ENCODE results near the gene SORL1-AS1.

The SORL1-AS1 gene

GRCh38 chr11:121476379-121477032 lies 23.7 kb upstream of the SORL1-AS1 start:
- no peak for DNase-seq

DNA sequence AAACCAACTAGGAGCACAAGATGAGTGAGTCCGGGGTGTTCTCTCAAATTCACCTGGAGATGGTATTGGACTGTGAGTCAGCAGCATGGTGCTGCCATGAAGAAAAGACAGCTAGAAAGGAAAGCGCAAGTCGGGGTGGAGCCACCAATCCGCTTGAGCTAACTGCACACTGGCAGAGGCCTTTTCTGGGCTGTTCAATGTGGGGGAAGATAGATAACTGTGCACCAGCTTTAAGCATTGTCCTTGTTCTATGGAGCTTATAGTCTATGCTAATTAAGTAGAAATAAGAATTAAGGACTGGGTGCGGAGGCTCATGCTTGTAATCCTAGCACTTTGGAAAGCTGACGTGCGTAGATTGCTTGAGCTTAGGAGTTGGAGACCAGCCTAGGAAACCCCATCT lies 21.9 kb upstream of the SORL1-AS1 start:
- DNase-seq = no peak

DNA sequence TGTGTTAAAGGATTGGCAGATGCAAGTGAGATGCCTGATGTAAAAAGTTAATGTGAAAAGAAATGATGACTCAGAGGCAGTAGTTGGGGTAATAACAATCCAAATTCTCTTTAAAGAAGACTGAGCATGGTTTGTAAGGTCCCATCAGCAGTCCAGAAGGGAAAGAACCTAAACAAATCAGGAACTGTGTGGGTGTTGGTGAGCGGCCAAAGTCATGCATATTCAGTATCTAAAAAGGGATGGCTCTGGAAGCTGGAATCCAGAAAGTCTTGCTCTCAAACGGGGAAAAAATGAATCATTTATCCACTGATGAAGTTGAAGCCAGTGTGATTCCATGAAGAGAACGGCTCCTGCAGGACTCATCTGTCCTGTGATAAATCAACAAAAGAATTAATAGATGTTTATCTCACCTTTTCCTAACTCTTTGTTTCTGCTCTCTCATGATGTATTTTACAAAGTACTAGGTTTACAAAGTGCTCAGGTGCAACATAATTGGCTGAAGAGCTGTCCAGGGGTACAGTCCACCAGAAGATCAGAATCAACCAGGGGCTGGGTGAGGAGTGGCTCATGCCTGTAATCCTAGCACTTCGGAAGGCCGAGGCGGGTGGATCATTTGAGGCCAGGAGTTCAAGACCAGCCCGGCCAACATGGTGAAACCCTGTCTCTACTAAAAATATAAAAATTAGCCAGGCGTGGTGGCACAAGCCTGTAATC lies 20.5 kb upstream of the SORL1-AS1 start:
- DNase-seq = no peak

GRCh38 chr11:121472312-121472711 lies 19.5 kb upstream of the SORL1-AS1 start:
- DNase-seq = no peak

DNA sequence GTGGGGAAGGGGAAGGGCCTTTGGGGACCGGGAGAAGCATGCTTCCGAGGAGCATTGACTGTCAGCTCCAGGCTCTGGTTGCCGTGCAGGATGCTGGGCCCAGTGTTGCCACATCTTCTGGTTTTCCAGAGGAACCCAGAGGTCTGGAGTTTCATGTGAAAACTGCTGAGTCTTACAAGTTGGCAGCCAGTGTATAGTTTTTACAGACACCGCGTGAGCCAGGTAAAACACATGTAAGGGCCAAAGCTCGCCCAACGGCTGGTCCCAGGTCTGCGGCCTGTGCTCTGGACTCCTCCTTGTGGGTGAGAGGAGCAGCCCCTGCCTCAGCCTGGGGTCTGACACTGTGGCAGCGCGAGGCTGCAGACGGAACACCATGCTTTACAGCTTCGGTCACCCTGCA lies 18.4 kb upstream of the SORL1-AS1 start:
- DNase-seq = no peak

GRCh38 chr11:121469910-121470309 lies 17.1 kb upstream of the SORL1-AS1 start:
- DNase-seq = no peak

DNA sequence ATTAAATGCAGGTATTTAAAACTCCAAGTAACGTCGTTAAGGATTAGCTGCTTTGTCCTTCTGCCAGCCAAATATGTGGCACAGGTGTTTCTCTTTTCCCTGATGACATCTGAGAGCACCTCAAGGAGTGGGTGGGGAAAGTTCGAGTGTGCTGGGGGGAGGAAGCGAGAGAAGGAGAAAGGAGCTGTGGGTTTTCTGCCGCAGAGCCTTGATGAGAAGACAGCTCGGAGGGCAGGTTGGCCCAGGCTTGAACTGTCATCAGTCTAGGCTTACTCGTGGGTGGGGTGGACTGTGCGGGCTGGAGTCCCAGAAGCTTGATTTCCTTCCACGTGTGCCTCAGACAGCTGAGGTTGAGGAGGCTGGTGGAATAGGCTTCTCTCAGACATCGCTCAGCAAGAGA lies 15.2 kb upstream of the SORL1-AS1 start:
- DNase-seq = no peak

- DNase-seq = no peak
These were observed 14.7 kb upstream of the SORL1-AS1 start for GRCh38 chr11:121467471-121467870.

DNA sequence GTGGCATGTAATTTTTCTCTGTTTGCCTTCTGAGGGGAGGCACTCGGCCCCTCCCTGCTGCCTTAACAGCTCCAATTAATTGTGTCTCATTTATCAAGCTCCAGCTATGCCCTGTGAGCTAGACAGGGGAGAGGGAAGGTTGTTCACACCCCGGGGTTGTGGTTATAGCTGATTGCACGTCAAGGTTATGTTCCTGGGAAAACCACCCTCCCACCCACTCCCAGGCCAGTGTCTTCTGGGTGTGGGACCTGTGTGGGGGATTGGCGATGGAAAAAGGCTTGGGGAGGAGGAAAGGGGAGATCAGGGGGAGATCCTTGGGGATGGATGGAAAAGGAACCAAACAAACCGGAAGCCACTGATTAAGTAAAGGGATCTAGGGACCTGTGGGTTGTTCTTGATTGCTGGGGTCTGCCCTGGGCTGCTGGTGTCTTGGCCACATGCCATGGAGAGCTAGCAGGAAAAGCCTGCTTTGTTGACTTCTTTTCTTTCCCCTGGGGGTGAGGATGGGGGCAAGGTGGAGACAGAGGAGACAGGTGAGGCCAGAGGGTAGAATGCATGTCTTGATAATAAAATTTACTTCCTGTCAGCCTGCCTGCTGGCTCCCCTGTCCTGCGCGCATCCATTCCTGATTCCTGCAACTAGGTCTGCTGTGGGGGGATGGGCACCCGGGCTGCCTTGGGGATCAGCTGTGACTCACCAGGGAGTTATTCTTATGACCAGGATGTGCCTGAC lies 13.5 kb upstream of the SORL1-AS1 start:
- DNase-seq = no peak

DNA sequence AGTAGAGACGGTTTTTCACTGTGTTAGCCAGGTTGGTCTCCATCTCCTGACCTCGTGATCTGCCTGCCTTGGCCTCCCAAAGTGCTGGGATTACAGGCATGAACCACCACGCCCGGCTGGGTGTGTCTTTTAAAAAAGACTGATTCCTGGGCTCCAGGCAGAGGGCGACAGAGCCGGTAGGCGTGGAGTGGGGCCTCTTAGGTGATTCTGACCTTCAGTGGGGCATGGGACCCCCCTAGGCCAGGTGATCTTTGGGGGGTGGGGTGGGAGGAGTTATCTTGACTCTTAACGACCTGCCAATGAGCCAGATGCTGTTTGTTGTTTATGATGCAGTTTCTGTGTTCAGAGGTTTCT lies 12.9 kb upstream of the SORL1-AS1 start:
- DNase-seq = no peak

- DNase-seq = no peak
These were observed 11.7 kb upstream of the SORL1-AS1 start for GRCh38 chr11:121464352-121464946.

DNA sequence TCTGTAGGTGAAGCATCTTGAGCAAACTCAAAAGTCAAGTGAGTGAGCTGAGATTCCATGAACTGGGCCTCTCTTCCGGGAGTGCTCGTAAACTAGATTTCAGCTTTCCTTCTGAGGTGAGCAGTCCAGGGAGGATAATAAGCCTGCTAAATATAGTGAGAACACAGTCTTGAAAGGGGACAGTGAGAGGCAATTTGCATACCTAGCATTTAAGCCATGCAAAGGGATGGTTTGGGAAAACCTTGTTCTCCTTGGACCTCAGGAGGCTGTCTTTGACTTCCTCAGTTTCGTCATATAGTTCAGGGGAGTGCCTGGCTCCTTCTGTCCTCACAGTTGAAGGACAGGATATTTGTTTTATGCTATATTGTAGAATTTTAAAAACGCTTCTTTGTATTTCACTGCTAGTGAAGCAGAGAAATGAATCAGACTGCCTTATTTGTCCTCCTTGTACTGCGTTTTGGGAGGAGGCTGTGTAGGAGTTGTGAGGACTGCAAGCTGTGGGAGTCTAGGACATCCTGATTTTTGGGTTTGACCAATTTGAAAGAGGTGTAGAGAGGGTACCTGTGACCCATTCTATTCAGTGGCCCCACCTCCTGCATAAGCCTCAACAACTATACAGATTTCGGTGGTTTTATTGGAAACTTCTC lies 11.0 kb upstream of the SORL1-AS1 start:
- DNase-seq = no peak

DNA sequence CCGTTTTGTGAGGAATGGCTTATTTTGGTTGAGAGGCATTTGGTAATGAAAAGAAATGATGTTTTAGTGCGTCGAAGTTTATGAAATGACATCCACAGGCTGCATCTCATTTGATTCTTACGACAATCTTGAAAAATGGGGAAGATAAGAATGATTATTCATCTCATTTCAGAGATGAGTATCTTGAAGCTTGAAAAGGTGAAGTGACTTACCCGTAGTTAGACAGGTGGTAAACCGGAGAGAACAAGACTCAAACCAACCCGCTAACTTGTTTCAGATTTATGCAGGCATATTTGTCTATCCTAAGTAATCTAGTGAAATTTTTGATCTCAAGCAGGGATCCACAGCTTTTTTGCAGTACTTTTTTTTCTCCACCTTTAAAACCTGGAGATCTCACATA lies 9.1 kb upstream of the SORL1-AS1 start:
- DNase-seq = no peak

- no peak for DNase-seq
These were observed 8.3 kb upstream of the SORL1-AS1 start for GRCh38 chr11:121460941-121461514.

- no peak for DNase-seq
These were observed 6.7 kb upstream of the SORL1-AS1 start for GRCh38 chr11:121459413-121460017.

GRCh38 chr11:121458551-121458950 lies 5.8 kb upstream of the SORL1-AS1 start:
- DNase-seq = no peak

DNA sequence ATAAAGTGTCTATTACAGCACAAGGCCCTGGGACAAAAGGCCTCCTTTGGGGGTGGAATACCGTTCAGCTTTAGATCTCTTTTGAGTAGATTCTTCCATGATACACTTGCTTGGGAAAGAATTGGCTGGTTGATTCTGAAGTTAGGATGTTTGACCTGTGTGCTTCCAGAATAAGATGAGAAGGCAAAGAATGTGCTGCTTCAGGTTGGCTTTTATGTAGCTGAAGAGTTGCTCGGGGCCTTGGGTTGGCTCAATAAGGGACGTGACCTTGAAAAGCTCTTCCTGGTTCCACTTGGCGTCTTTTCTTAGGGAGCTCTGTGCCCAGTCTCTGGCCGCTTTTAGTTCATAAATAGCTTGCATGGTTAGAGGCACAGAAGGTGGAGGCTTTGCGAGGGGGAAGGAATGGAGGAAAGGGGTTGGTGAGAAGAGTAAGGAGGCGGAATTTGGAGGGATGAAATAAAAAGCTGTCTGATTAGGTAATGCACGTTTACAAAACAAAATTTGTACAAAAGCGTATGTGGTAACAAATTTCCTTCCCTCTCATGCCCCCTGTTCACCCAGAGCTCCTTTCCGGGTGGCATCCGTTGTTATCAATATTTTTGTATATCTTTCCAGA lies 4.2 kb upstream of the SORL1-AS1 start:
- no peak for DNase-seq

GRCh38 chr11:121456151-121456550 lies 3.4 kb upstream of the SORL1-AS1 start:
- no peak for DNase-seq

DNA sequence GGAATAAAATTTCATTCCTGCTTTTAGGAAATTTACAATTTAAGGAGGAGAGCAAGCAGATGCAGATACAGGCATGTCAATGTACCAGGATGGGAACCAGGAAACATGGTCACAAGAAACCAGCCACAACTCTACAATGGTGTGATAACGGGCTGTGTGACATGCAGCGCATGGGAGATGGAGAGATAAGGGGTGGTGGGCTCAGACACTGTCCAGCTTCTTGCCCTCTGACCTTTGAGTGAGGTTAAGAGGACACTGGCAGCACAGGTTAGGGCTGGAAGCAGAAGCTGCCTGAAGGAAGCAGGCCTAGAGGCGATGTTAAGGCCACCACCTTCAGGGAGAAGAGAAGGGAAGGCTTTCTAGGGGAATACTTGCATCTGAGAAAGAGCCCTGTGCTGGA lies 2.3 kb upstream of the SORL1-AS1 start:
- no peak for DNase-seq

GRCh38 chr11:121453589-121454299 lies 977 bp upstream of the SORL1-AS1 start:
- DNase-seq = no peak

Data from right lung (tissue), 2 donors.